ENCODE measurements around the gene TMEM115. TPM values are rescaled to one million over a fixed set of nuclear protein-coding genes. Genes with fewer than 3 reads are reported as not detected.

Gene TMEM115
- total and polyA plus RNA-seq, 2 of the 13 experiments (the other 11 are each of a cell fraction or from before 2014, with no cell fraction given): 22.1 to 30.7 TPM

DNA sequence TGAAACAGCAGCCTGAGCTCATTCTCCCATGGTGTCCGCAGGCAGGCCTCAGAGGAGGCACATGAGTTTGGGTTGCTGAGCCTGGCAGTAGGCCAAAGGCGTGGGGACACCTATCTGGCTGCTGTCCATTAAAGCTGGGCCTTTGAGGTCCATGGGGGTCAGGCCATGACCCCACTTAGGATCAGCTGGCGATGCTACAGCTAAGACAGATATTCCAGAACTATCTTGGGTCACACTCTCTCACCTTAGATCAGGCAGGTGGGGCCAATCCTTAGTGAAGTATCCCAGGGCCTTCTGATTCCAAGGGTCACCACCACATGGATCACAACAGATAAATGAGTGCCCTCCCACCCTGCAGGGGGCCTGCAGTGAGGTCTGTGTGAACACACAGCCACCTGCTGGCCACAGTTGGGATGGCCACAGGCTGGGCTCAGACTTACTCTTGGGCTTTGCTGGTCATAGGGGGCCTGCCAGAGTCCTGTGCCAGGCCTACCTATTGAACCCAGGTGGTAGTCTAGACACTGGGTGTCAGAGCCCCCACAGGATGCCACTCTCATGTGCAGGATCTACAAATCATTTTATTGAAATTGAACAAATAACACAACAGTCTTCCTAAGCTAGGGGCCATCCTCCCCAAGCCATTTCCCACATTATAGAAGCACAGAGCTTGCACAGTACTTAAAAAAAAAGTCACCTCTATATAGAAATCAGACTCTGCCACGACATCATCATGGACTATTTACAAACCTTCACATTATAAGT is 34.8 kb downstream of the TMEM115 start (continued):
- TF ChIP-seq EHMT2 (IDR thresholded peaks at IDR 0.05; ENCODE audit: borderline replicate concordance, low read depth, low read length) (no peak), SSRP1 (CRISPR knock-in tag; IDR thresholded peaks at IDR 0.05) (0 out of 2 replicates have a peak, but pooled peaks have one; percentile 17), SCMH1 (CRISPR knock-in tag; IDR thresholded peaks at IDR 0.05; ENCODE audit: borderline replicate concordance) (no peak), NAIF1 (CRISPR knock-in tag; IDR thresholded peaks at IDR 0.05; ENCODE audit: borderline replicate concordance) (no peak), YEATS2 (CRISPR knock-in tag; IDR thresholded peaks at IDR 0.05; ENCODE audit: borderline replicate concordance) (0 out of 2 replicates have a peak, but pooled peaks have one; percentile 19), ZSCAN20 (CRISPR knock-in tag; IDR thresholded peaks at IDR 0.05; ENCODE audit: borderline replicate concordance) (no peak), CBX2 (IDR thresholded peaks at IDR 0.05; ENCODE audit: low read depth, low read length) (no peak), CBX2 (CRISPR knock-in tag; IDR thresholded peaks at IDR 0.05; ENCODE audit: low read depth) (no peak), ZNF761 (CRISPR knock-in tag; conservative IDR thresholded peaks at IDR 0.05) (no peak), RFX1 (IDR thresholded peaks at IDR 0.05) (no peak), ZNF33A (CRISPR knock-in tag; IDR thresholded peaks at IDR 0.05; ENCODE audit: borderline replicate concordance) (no peak), MZF1 (CRISPR knock-in tag; IDR thresholded peaks at IDR 0.05; ENCODE audit: borderline replicate concordance) (no peak), ZNF570 (CRISPR knock-in tag; IDR thresholded peaks at IDR 0.05; ENCODE audit: borderline replicate concordance) (no peak), KLF15 (CRISPR knock-in tag; IDR thresholded peaks at IDR 0.05; ENCODE audit: borderline replicate concordance) (no peak), RCOR2 (CRISPR knock-in tag; IDR thresholded peaks at IDR 0.05) (0 out of 2 replicates have a peak, but pooled peaks have one; percentile 32), ZFP82 (CRISPR knock-in tag; IDR thresholded peaks at IDR 0.05; ENCODE audit: borderline replicate concordance) (no peak), ATM (IDR thresholded peaks at IDR 0.05; ENCODE audit: borderline replicate concordance) (no peak), MIER3 (CRISPR knock-in tag; IDR thresholded peaks at IDR 0.05; ENCODE audit: borderline replicate concordance) (peak; percentile 21; the same call in 1 of the 2 replicates), ZNF543 (CRISPR knock-in tag; IDR thresholded peaks at IDR 0.05) (no peak)
- TF ChIP-seq, protein P1, sequence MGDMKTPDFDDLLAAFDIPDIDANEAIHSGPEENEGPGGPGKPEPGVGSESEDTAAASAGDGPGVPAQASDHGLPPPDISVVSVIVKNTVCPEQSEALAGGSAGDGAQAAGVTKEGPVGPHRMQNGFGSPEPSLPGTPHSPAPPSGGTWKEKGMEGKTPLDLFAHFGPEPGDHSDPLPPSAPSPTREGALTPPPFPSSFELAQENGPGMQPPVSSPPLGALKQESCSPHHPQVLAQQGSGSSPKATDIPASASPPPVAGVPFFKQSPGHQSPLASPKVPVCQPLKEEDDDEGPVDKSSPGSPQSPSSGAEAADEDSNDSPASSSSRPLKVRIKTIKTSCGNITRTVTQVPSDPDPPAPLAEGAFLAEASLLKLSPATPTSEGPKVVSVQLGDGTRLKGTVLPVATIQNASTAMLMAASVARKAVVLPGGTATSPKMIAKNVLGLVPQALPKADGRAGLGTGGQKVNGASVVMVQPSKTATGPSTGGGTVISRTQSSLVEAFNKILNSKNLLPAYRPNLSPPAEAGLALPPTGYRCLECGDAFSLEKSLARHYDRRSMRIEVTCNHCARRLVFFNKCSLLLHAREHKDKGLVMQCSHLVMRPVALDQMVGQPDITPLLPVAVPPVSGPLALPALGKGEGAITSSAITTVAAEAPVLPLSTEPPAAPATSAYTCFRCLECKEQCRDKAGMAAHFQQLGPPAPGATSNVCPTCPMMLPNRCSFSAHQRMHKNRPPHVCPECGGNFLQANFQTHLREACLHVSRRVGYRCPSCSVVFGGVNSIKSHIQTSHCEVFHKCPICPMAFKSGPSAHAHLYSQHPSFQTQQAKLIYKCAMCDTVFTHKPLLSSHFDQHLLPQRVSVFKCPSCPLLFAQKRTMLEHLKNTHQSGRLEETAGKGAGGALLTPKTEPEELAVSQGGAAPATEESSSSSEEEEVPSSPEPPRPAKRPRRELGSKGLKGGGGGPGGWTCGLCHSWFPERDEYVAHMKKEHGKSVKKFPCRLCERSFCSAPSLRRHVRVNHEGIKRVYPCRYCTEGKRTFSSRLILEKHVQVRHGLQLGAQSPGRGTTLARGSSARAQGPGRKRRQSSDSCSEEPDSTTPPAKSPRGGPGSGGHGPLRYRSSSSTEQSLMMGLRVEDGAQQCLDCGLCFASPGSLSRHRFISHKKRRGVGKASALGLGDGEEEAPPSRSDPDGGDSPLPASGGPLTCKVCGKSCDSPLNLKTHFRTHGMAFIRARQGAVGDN (CRISPR knock-in tag; IDR thresholded peaks at IDR 0.05): peak; percentile 75
- TF ChIP-seq, protein P2, sequence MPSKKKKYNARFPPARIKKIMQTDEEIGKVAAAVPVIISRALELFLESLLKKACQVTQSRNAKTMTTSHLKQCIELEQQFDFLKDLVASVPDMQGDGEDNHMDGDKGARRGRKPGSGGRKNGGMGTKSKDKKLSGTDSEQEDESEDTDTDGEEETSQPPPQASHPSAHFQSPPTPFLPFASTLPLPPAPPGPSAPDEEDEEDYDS (CRISPR knock-in tag; IDR thresholded peaks at IDR 0.05): peak; percentile 18; the same call in 1 of the 2 replicates
- TF ChIP-seq, protein P3, sequence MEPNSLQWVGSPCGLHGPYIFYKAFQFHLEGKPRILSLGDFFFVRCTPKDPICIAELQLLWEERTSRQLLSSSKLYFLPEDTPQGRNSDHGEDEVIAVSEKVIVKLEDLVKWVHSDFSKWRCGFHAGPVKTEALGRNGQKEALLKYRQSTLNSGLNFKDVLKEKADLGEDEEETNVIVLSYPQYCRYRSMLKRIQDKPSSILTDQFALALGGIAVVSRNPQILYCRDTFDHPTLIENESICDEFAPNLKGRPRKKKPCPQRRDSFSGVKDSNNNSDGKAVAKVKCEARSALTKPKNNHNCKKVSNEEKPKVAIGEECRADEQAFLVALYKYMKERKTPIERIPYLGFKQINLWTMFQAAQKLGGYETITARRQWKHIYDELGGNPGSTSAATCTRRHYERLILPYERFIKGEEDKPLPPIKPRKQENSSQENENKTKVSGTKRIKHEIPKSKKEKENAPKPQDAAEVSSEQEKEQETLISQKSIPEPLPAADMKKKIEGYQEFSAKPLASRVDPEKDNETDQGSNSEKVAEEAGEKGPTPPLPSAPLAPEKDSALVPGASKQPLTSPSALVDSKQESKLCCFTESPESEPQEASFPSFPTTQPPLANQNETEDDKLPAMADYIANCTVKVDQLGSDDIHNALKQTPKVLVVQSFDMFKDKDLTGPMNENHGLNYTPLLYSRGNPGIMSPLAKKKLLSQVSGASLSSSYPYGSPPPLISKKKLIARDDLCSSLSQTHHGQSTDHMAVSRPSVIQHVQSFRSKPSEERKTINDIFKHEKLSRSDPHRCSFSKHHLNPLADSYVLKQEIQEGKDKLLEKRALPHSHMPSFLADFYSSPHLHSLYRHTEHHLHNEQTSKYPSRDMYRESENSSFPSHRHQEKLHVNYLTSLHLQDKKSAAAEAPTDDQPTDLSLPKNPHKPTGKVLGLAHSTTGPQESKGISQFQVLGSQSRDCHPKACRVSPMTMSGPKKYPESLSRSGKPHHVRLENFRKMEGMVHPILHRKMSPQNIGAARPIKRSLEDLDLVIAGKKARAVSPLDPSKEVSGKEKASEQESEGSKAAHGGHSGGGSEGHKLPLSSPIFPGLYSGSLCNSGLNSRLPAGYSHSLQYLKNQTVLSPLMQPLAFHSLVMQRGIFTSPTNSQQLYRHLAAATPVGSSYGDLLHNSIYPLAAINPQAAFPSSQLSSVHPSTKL (CRISPR knock-in tag; IDR thresholded peaks at IDR 0.05): no peak

Data from HepG2 (cell line).